GM10266 (cell line): ENCODE results near the gene AGGF1.

Experiments used
- DNase-seq: peaks from one replicate; pipeline ENCODE4 v3.0.0; 2012; ENCODE audit errors: extremely low spot score
- TF ChIP-seq, protein P1 (sequence below): IDR thresholded peaks from 2 replicates; pipeline ENCODE4 v1.5.1; 2012; ENCODE audit warnings: mild to moderate bottlenecking, low read depth; ENCODE audit not compliant: control insufficient read depth, insufficient read depth; ENCODE audit errors: missing control alignments

The AGGF1 gene

DNA sequence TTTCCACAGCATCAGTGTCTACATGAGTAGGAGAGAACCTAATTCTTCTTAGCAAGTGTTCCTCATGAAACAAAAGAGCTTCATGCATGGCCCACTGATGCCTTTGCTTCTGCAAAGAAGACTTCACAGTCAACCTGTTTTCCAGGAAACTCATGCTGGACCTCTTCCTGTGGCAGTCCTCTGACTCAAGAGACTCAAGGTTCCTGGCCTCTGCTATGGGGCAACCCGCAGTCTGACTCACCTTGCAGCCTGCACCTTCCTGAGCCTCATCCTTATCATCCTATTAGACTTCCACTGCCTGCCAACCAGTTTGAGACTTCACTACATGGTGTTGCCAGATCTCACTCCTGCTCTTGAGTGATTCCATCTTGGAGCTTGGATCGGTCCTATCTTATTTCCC, 17.6 kb upstream of the AGGF1 start:
- TF ChIP-seq, protein P1, sequence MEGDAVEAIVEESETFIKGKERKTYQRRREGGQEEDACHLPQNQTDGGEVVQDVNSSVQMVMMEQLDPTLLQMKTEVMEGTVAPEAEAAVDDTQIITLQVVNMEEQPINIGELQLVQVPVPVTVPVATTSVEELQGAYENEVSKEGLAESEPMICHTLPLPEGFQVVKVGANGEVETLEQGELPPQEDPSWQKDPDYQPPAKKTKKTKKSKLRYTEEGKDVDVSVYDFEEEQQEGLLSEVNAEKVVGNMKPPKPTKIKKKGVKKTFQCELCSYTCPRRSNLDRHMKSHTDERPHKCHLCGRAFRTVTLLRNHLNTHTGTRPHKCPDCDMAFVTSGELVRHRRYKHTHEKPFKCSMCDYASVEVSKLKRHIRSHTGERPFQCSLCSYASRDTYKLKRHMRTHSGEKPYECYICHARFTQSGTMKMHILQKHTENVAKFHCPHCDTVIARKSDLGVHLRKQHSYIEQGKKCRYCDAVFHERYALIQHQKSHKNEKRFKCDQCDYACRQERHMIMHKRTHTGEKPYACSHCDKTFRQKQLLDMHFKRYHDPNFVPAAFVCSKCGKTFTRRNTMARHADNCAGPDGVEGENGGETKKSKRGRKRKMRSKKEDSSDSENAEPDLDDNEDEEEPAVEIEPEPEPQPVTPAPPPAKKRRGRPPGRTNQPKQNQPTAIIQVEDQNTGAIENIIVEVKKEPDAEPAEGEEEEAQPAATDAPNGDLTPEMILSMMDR, result no peak
- DNase-seq, result no peak

DNA sequence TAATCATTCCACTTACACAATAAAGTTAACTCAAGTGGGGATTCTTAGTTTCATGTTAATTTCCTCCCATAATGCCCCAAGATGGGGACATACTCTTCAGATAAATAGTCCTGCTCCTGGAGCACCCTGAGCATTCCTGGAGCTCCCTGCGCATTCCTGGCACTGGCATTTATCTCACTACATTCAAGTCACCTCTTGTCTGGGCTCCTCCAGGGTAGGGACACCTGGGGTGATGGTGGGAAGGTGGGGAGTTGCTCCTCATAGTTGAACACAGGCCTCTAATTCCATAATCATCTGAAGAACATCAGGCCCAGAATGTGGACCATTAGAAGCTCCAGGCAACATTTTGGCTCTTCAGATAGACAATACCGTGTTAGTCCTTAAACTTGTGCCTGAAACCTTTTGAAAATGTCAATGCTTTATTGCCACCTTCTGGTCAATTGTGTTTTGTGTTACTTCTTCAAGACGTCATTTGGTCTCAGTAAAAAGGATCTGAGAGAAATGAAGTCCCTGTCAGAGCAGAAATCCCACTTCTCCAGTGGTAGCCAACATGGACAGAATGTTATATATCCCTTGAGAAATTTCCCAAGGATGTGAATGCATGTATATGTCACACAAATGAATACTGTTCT, 14.2 kb upstream of the AGGF1 start:
- DNase-seq, result no peak
- TF ChIP-seq, protein P1, result peak; percentile 34

DNA sequence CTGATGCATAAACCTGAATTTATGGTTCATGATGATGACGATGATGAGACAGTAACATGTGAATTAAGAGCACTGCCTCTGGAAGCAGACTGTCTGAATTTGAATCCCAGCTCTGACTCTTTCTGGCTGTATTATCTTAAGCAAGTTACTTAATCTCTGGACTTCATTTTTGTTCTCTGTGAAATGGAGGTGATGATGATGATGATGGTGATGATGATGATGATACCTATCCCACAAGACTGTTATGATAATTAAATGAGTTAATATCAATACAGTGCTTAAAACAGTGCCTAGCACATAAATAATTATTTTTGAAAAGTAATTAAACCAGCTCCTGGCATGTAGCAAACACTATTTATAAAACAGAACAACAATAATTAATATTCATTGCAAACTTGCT, 13.2 kb upstream of the AGGF1 start:
- no peak for DNase-seq
- TF ChIP-seq, protein P1, result no peak

DNA sequence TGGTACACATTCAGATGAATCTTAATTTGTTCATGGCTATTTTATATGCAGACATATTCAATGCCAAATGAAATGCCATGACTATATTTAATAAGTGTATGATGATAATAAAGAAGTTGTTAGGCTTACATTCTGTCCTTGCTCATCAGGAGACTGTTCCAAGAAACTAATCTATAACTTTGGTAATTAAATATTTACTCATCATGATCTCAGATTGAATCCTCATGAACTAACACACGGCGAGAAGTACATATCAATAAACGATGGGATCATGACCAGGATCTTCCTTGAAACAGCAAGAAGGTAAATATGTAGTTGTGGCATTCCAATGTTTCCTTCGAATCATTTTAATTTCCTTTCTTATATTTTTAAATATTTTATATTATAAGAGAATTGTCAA, 12.5 kb upstream of the AGGF1 start:
- no peak for DNase-seq
- TF ChIP-seq, protein P1, result no peak

DNA sequence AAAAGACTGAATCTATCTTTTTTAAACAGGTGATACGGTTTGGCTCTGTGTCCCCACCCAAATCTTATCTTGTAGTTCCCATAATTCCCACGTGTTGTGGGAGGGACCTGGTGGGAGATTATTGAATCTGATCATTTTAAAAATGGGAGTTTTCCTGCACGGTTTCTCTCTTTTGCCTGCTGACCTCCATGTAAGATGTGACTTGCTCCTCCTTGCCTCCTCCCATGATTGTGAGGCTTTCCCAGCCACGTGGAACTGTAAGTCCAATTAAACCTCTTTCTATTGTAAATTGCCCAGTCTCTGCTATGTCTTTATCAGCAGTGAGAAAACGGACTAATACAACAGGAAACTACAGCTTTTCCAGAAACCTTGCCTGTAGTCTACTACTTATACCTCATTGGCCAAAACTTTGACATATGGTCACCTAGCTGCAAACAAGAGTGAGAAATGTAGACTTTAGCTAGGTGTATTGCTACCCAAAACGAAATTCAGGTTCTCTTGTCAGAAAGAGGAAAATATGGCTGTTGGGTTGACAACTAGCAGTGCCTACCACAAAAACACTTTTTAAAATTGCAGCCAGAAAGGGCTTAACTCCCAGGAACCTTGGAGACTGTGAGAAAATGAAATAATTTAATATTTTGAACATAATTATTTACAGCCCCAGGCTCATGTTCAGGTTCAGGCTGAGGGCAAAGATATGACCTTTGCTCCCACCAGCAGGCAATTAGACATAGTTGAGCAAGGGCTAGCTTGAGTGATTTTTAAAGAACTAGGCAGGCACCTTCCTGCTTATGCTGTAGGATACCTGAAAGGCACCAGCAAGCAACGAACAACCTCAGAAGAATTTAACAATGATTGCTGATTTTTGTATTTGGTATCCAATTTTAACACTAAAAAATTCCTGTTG, 7.4 kb upstream of the AGGF1 start:
- TF ChIP-seq, protein P1, result no peak
- DNase-seq, result no peak

DNA sequence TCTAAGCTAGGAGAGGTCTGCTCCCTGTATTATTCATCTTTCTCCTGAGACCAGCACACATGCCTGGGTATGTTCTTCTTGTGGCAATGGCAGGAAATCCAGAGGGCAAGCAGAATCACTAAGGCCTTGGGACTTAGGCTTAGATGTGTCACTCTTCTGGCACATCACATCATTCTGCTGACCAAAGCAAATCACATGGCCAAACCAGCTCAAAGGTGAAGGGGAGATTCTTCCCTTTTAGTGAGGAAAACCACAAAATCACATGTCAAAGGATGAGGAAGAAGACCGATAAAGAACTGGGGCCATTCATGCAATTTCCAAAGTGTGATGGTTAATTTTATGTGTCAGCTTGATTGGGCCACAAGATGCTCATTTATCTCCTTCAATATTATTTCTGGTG, 5.7 kb upstream of the AGGF1 start:
- no peak for DNase-seq

More for the DNA sequence above, 5.7 kb upstream of the AGGF1 start:
- TF ChIP-seq, protein P1, result no peak
